Neural cell (in vitro differentiated cells): ENCODE results near the gene DTX1.

ENCODE experiments used
- CTCF ChIP-seq: fragments of 450-650 bp; IDR thresholded peaks from 2 replicates; pipeline ENCODE4 v1.5.1; 2014; ENCODE audit warnings: antibody characterized with exemption, mild to moderate bottlenecking, moderate library complexity; ENCODE audit not compliant: poor library complexity, severe bottlenecking
- EP300 ChIP-seq: fragments of 450-650 bp; conservative IDR thresholded peaks from 2 replicates; pipeline ENCODE4 v1.6.1; 2014; ENCODE audit warnings: antibody characterized with exemption, mild to moderate bottlenecking, moderate library complexity; ENCODE audit not compliant: poor library complexity, severe bottlenecking
- MXI1 ChIP-seq: fragments of 450-650 bp; conservative IDR thresholded peaks from 2 replicates; pipeline ENCODE4 v1.6.1; 2014; ENCODE audit warnings: antibody characterized with exemption, mild to moderate bottlenecking; ENCODE audit not compliant: poor library complexity, severe bottlenecking
- POLR2AphosphoS5 ChIP-seq: IDR thresholded peaks from 2 replicates; pipeline ENCODE4 v1.6.1; 2012
- REST ChIP-seq: IDR thresholded peaks from 2 replicates; pipeline ENCODE4 v1.6.1; 2012; ENCODE audit warnings: borderline replicate concordance
- SMC3 ChIP-seq: fragments of 450-650 bp; conservative IDR thresholded peaks from 2 replicates; pipeline ENCODE4 v1.6.1; 2014; ENCODE audit warnings: antibody characterized with exemption, mild to moderate bottlenecking, moderate library complexity; ENCODE audit not compliant: poor library complexity

- TF ChIP-seq CTCF (no peak), EP300 (no peak), MXI1 (no peak), POLR2AphosphoS5 (no peak), SMC3 (no peak), REST (no peak)
Observed at GRCh38 chr12:113127791-113128199, 71.3 kb downstream of the DTX1 start.
